HUES6 (cell line): ENCODE results near the gene PRSS53.
"Not testable (repeated sequence)": the region's sequence is repeated elsewhere in the genome, so short reads cannot be mapped to it uniquely, and the experiment has no call there.

Experiments
- H3K27ac ChIP-seq: 2 replicates; pipeline ENCODE4 v1.7.0; 2013; ENCODE audit warnings: low read depth, mild to moderate bottlenecking, low read length, inconsistent platforms
- H3K27me3 ChIP-seq: 2 replicates; pipeline ENCODE4 v1.6.1; 2013; ENCODE audit warnings: low read length; ENCODE audit not compliant: control insufficient read depth, insufficient read depth
- H3K36me3 ChIP-seq: 2 replicates; pipeline ENCODE4 v1.6.1; 2013; ENCODE audit warnings: low read length; ENCODE audit not compliant: control insufficient read depth, insufficient read depth
- H3K4me1 ChIP-seq: 2 replicates; pipeline ENCODE4 v1.6.1; 2013; ENCODE audit warnings: low read length; ENCODE audit not compliant: control insufficient read depth, insufficient read depth
- H3K4me3 ChIP-seq: 2 replicates; pipeline ENCODE4 v1.5.1; 2013; ENCODE audit warnings: low read depth, low read length
- H3K9ac ChIP-seq: one replicate; pipeline ENCODE4 v1.6.1; 2013; ENCODE audit warnings: mild to moderate bottlenecking, low read length
- H3K9me3 ChIP-seq: 2 replicates; pipeline ENCODE4 v1.6.1; 2013; ENCODE audit warnings: low read depth, low read length; ENCODE audit not compliant: control insufficient read depth, insufficient read depth

Gene PRSS53

DNA sequence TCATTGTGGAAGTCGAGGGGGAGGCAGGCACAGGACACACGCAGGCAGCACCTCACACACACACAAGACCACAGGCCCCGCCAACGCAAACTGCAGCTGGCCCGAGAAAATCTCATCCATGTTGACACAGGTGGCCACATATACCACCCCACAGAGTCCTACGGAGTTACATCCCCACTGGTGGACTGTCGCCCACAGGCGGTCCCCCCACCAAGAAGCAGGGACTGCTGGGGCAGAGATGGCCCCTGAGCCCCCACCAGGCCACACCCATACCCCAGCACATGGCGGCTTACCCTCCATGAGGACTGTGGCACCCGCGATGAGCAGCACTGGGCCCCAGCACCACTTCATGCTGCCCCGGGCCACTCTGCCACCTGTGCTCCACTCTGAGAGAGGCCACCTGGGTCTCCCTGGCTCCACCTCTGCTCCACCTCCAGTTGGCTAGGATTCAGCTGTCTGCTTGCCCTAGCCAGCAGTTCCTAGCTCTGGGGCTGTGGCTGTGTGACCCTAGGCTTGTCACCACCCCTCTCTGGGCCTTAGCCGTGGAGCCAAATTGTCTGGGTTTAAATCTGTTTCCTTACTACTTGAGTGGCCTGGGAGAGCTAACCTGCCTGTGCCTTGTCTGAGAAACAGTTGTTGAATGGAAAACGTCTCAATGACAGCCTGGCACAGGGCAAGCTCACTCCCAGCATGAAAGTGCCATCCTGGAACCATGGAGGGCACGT lies at the start of gene PRSS53:
Gene PRSS53 (minus strand): TSS at position 485 of the 725 bp plus-strand sequence. CDS start 134 bp downstream, at position 351.
- Histone ChIP-seq H3K9ac (peak within 1 kb of the TSS; percentile 15), H3K27ac (no peak within 1 kb of the TSS), H3K27me3 (no peaks in the 10 kb centered on the region), H3K4me3 (no peak within 1 kb of the TSS), H3K9me3 (no peaks in the 10 kb centered on the region), H3K4me1 (peaks cover 4% of the 10 kb centered on the region; the same call in 1 of the 2 replicates), H3K36me3 (peaks cover 43% of the 10 kb centered on the region)

DNA sequence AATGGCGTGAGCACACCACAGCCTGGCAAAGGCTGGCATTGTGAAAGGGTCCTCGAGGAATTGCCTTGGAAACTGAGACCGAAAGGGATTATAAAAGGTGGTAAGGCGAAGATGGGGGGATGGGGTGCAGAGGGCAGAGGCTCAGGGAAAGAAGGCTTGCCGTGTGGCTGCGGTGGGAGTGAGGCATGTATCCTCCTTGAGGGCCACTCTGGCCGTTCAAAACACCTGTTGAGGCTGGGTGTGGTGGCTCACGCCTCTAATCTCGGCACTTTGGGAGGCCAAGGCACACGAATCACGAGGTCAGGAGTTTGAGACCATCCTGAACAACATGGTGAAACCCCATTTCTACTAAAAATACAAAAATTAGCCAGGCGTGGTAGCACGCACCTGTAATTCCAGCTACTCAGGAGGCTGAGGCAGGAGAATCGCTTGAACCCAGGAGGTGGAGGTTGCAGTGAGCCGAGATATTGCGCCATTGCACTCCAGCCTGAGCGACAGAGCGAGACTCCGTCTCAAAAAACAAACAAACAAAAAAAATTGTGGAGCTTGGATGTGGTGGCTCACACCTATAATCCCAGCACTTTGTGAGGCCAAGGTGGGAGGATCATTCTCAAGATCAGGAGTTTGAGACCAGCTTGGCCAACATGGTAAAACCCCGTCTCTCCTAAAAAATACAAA lies 48.2 kb upstream of the PRSS53 start:
- H3K36me3 ChIP-seq, result peaks cover 14% of the 10 kb centered on the region
- H3K27ac ChIP-seq, result not testable (repeated sequence)

DNA sequence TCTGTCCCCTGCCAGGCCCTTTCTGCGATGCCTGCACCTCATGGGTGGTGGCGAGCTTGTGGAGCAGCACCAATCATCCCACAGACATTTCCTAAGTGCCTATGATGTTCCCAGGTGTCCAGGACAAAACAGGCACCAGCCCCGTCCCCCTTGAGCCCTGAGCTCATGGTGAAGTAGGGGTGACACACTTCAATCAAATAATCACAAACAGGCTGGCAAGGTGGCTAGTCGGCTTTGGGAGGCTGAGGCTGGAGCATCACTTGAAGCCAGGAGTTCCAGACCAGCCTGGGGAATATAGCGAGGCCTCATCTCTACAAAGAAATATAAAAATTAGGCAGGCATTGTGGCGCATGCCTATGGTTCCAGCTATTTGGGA lies 47.5 kb upstream of the PRSS53 start:
- H3K27me3 ChIP-seq, result no peaks in the 10 kb centered on the region
- H3K36me3 ChIP-seq, result peaks cover 20% of the 10 kb centered on the region
- no peak overlapping the region for H3K9ac ChIP-seq
- H3K9me3 ChIP-seq, result no peaks in the 10 kb centered on the region
- H3K4me1 ChIP-seq, result peaks cover 48% of the 10 kb centered on the region
- H3K4me3 ChIP-seq, result no peak overlapping the region
- H3K27ac ChIP-seq, result no peak overlapping the region

More for the DNA sequence above, 48.2 kb upstream of the PRSS53 start:
- not testable (repeated sequence) for H3K9me3 ChIP-seq, H3K9ac ChIP-seq, H3K4me3 ChIP-seq, H3K27me3 ChIP-seq
- H3K4me1 ChIP-seq, result peaks cover 50% of the 10 kb centered on the region

DNA sequence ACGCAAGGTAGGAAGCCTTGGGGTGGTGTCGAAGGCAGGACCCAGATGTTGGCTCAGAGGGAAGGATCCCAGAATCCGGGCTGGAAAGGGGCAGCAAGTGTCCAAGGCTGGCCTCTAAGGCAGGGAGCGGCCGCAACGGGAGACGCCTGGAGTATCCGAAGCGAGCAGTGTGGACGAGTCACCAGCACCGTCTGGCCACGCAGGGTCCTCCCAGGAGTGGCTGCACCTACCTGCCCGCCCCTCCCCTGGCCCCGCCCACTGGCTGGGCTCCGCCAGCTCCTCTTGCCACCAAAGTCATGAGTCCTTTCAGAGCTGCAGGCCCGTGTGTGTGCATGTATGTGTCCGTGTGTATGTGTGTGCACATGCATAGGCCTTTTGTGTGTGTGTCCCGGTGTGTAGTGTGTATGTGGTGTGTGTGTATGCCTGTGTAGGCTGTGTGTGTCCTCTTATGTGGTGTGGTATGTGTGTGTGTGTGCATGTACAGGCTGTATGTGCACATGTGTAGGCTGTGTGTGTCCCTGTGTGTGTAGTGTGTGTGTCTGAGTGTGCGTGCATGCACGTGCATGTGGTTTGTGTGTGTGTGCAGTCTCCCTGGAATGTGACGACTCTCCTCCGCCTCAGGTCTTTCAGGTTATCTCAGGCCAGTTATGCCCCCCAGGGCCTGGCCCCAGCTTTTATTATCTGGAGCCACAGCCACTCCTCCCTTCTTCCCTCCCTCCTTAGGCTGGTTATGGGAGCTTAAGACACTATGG lies 47.0 kb upstream of the PRSS53 start, which contains the start of gene PRSS8:
Gene PRSS8 (minus strand): TSS at position 193 of the 752 bp plus-strand sequence. CDS start 229 bp downstream, outside the sequence.
- H3K4me1 ChIP-seq, result peaks cover 49% of the 10 kb centered on the region
- peaks cover 24% of the 10 kb centered on the region for H3K36me3 ChIP-seq
- peak within 1 kb of the TSS; percentile 88 for H3K9ac ChIP-seq
- no peaks in the 10 kb centered on the region for H3K9me3 ChIP-seq
- peak within 1 kb of the TSS; percentile 74 for H3K4me3 ChIP-seq
- peak within 1 kb of the TSS; percentile 81 for H3K27ac ChIP-seq
- no peaks in the 10 kb centered on the region for H3K27me3 ChIP-seq

DNA sequence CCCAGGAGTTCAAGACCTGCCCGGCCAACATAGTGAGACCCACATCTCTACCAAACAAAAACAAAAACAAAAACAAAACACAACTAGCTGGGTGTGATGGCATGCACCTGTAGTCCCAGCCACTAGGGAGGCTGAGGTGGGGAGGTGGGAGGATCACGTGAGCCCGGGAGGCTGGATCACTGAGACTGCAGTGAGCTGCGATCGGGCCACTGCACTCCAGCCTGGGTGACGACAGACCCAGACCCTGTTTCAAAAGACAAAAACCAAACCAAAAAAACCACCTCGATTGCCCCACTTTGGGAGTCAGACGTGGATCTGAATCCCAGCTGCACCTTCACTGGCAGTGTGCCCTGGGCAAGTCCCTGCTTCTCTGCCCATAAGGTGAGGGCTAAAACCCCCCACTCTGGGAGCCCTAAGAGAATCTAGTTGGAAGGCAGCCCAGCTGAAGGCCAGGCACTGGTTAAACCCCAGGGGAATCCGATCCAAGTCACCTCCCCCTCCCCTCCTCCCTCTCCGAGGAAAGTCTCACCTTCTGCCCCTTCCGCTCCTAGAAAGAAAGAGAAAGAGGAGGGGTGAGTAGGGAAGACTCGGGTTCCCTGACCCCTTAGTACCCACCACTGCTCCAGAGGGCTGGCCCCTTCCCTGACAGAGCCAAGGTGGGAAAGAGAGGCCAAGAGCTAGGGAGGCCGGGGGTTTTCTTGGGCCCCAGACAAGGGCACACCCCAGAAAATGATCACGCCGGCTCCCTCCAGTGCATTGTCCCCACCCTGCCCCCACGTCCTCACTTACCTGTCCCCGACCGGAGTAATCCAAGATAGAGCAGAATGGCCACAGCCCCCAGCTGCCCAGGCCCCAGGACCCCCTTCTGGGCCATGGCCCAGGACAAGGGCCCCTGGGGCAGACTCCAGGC lies 46.1 kb upstream of the PRSS53 start:
- peak overlapping the region; percentile 81 for H3K27ac ChIP-seq
- no peaks in the 10 kb centered on the region for H3K9me3 ChIP-seq
- H3K9ac ChIP-seq, result peak overlapping the region; percentile 88
- H3K27me3 ChIP-seq, result no peaks in the 10 kb centered on the region
- H3K4me1 ChIP-seq, result peaks cover 52% of the 10 kb centered on the region
- H3K36me3 ChIP-seq, result peaks cover 27% of the 10 kb centered on the region
- peak overlapping the region; percentile 74 for H3K4me3 ChIP-seq

DNA sequence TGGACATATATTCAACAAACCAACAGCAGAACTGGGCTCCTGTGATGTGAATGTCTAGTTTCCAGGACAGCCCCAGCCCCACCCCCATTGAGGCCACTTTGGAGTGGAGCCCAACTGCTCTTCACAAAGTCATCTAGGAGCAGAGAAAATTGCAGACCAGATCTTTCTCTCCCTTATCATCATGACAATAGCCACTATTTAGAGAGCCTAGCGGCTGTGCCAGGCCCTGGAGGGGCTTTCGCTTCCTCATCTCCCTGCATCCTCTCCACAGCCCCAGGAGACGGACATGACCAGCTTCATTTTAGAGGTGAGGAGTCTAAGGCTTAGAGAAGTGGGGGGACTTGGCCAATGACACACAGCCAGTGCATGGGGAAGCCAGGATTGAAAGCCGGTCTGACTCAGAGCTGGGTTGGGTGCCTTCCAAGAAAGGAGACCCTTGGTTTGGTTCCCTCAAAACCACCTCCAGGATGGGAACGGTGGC lies 45.4 kb upstream of the PRSS53 start:
- peaks cover 34% of the 10 kb centered on the region for H3K36me3 ChIP-seq
- peak overlapping the region; percentile 88 for H3K9ac ChIP-seq
- no peaks in the 10 kb centered on the region for H3K27me3 ChIP-seq
- H3K4me1 ChIP-seq, result peaks cover 48% of the 10 kb centered on the region
- H3K4me3 ChIP-seq, result peak overlapping the region; percentile 74
- no peaks in the 10 kb centered on the region for H3K9me3 ChIP-seq
- H3K27ac ChIP-seq, result peak overlapping the region; percentile 81; the same call in 1 of the 2 replicates

DNA sequence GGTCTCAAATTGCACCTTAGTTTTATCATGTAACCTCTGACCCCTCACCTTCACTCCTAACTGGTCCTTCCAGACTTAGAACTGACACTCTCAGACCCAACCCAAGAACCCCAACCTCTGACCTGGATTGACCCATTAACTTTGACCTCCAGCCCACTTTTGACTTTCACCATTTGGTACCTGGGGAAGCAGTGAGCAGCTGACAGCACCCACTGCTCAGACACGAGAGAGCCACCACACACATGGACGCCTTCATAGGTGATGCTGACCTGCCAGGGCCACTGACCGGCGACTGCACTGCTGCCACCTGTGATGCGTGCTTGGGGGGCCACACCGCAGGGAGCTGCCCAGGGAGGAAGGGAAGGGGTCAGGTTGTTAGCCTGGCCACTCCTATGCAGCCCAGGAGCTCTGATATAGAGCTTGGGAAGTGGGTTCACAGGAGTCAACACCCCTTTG lies 44.3 kb upstream of the PRSS53 start:
- H3K27ac ChIP-seq, result no peak overlapping the region
- H3K4me3 ChIP-seq, result no peak overlapping the region
- no peaks in the 10 kb centered on the region for H3K27me3 ChIP-seq
- H3K9ac ChIP-seq, result no peak overlapping the region
- H3K9me3 ChIP-seq, result no peaks in the 10 kb centered on the region
- H3K4me1 ChIP-seq, result peaks cover 37% of the 10 kb centered on the region
- peaks cover 43% of the 10 kb centered on the region for H3K36me3 ChIP-seq

DNA sequence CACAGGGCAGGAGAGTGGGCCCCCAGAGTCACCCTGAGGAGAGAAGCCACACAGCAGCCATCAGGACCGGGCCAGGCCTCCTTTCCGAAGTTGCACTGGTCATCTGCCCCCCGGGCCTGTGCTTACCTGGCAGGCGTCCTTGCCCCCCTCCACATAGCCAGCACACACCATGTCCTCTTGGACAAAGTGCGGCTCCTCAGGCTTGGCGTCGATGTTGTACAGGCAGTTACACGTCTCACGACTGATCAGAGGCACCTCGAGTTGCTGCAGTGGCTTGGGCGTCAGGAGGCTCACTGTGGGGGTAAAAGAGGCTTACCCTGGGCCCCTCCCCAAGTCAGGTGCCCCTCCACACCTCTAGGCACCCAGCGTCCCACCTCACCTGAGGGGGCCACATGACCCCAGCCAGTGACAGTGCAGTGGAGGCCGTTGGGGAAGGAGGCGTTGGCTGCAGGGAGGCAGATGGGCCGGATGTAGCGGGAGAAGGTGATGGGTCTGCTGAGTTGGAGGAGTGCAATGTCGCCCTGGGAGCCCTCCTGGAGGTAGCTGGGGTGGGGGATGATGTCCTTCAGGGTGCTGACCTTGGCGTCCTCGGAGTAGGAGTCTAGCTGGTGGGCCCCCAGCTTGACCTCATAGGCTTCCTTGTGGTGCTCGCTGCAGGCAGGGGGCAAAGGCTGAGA lies 43.7 kb upstream of the PRSS53 start:
- Histone ChIP-seq H3K9me3 (no peaks in the 10 kb centered on the region), H3K27ac (no peak overlapping the region), H3K4me1 (peaks cover 37% of the 10 kb centered on the region), H3K27me3 (no peaks in the 10 kb centered on the region), H3K9ac (no peak overlapping the region), H3K36me3 (peaks cover 49% of the 10 kb centered on the region), H3K4me3 (no peak overlapping the region)

DNA sequence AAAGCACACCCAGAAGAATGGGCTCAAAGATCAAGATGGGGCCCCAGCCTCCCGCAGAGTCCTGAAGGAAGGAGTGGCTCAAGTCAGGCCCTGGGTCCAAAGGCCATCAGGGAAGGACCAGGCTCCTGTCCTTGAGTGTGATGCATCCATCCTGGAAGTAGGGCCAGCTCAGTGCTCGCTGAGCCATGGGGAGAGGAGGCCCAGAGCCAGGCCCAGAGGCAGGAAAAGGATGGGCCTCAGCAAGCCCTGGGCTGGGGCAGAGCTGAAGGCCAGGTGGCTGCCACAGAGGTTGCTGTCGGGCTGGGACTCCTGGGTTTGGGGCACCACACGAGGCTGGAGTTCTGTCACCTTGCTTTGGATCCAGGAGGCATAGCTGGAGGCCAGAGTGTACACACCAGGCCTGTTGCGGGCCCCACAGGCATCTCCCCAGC lies 43.1 kb upstream of the PRSS53 start:
- Histone ChIP-seq H3K9ac (no peak overlapping the region), H3K4me3 (no peak overlapping the region), H3K27me3 (no peaks in the 10 kb centered on the region), H3K27ac (no peak overlapping the region), H3K36me3 (peaks cover 55% of the 10 kb centered on the region), H3K4me1 (peaks cover 37% of the 10 kb centered on the region), H3K9me3 (no peaks in the 10 kb centered on the region)
